Measurements from ENCODE around the gene C4orf50.

The C4orf50 gene

GRCh38 chr4:5881340-5881739 is 136.9 kb downstream of the C4orf50 start:
- H3K4me2 ChIP-seq (ENCODE audit: low read depth, low read length) = no peak overlapping the region
- H2AFZ ChIP-seq (ENCODE audit: low read length) = no peak overlapping the region
- H3K27ac ChIP-seq (ENCODE audit: low read length) = no peak overlapping the region
- H3K4me1 ChIP-seq (ENCODE audit: low read length) = no peaks in the 10 kb centered on the region
- no peaks in the 10 kb centered on the region for H3K9me3 ChIP-seq (replicated peaks; ENCODE audit: insufficient read depth, low read length)
- H3K4me3 ChIP-seq (ENCODE audit: low read length) = no peak overlapping the region
- H3K36me3 ChIP-seq (replicated peaks; ENCODE audit: insufficient read depth, low read length) = no peaks in the 10 kb centered on the region
- peak; percentile 17 for DNase-seq
- H3K27me3 ChIP-seq (replicated peaks; ENCODE audit: insufficient read depth, low read length) = peaks cover 18% of the 10 kb centered on the region; the same call in 1 of the 2 replicates
- no peak overlapping the region for H3K9ac ChIP-seq (ENCODE audit: low read length)
- no peaks in the 10 kb centered on the region for H3K9me2 ChIP-seq (replicated peaks; ENCODE audit: insufficient read depth, low read length)
- no peak for TF ChIP-seq EZH2phosphoT487 (IDR thresholded peaks at IDR 0.05; ENCODE audit: low read length)
- no peak for TF ChIP-seq EZH2 (optimal IDR thresholded peaks at IDR 0.05; ENCODE audit: low read depth, low read length)
- H3F3A ChIP-seq (ENCODE audit: insufficient read depth, low read length) = no peaks in the 10 kb centered on the region
- no peaks in the 10 kb centered on the region for H4K20me1 ChIP-seq (ENCODE audit: insufficient read depth, low read length)
- no peaks in the 10 kb centered on the region for H3K79me2 ChIP-seq (ENCODE audit: low read length)

DNA sequence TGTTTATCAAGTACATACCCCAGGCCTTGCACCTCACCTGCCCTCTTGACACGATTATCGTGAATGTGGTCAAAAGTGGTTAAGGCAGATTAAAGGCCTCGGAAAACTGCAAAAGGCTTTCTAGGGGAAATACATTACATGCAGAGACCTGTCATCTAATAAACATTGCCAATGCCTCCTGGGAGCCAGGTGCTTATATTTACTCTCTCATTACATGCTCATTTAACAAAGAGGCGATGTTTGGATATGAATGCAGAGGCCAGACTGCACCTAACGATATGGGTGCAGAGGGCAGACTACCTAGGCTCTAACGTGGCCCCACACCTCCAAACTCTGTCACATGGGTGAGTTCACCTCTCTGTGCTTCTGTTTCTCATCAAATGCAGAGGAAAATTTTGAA is 139.9 kb downstream of the C4orf50 start:
- no peak overlapping the region for H3K4me3 ChIP-seq (ENCODE audit: low read length)
- H4K20me1 ChIP-seq (ENCODE audit: insufficient read depth, low read length) = no peaks in the 10 kb centered on the region
- H2AFZ ChIP-seq (ENCODE audit: low read length) = no peak overlapping the region
- no peak overlapping the region for H3K4me2 ChIP-seq (ENCODE audit: low read depth, low read length)
- TF ChIP-seq EZH2 (optimal IDR thresholded peaks at IDR 0.05; ENCODE audit: low read depth, low read length) = no peak
- TF ChIP-seq EZH2phosphoT487 (IDR thresholded peaks at IDR 0.05; ENCODE audit: low read length) = no peak
- TF ChIP-seq, protein P1, sequence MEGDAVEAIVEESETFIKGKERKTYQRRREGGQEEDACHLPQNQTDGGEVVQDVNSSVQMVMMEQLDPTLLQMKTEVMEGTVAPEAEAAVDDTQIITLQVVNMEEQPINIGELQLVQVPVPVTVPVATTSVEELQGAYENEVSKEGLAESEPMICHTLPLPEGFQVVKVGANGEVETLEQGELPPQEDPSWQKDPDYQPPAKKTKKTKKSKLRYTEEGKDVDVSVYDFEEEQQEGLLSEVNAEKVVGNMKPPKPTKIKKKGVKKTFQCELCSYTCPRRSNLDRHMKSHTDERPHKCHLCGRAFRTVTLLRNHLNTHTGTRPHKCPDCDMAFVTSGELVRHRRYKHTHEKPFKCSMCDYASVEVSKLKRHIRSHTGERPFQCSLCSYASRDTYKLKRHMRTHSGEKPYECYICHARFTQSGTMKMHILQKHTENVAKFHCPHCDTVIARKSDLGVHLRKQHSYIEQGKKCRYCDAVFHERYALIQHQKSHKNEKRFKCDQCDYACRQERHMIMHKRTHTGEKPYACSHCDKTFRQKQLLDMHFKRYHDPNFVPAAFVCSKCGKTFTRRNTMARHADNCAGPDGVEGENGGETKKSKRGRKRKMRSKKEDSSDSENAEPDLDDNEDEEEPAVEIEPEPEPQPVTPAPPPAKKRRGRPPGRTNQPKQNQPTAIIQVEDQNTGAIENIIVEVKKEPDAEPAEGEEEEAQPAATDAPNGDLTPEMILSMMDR (IDR thresholded peaks at IDR 0.05; ENCODE audit: low read length) = no peak
- no peak overlapping the region for H3K27ac ChIP-seq (ENCODE audit: low read length)
- no peak for DNase-seq
- H3K27me3 ChIP-seq (replicated peaks; ENCODE audit: insufficient read depth, low read length) = peaks cover 22% of the 10 kb centered on the region; the same call in 1 of the 2 replicates
- H3K79me2 ChIP-seq (ENCODE audit: low read length) = no peaks in the 10 kb centered on the region
- no peaks in the 10 kb centered on the region for H3K9me3 ChIP-seq (replicated peaks; ENCODE audit: insufficient read depth, low read length)
- H3K4me1 ChIP-seq (ENCODE audit: low read length) = no peaks in the 10 kb centered on the region
- no peaks in the 10 kb centered on the region for H3K36me3 ChIP-seq (replicated peaks; ENCODE audit: insufficient read depth, low read length)
- no peak overlapping the region for H3K9ac ChIP-seq (ENCODE audit: low read length)
- H3K9me2 ChIP-seq (replicated peaks; ENCODE audit: insufficient read depth, low read length) = no peaks in the 10 kb centered on the region
- no peaks in the 10 kb centered on the region for H3F3A ChIP-seq (ENCODE audit: insufficient read depth, low read length)

DNA sequence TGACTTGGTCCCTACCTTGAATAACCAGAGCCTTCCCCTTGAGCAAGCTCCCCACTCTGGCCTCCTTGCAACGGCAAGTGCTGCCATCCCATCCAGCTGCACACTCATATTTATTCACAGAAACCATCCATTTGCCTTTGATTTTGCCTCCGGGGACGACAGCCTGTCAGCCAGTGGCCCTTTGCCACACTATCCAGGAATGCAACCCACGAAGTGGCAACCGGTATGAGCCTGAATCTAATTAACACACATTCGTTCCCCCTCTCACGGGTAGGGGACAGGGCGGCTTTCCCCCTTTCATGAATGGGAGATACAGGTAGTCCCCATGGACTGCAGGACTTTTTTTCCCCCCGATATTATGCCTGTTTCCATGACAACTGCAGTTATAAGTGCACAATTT is 140.8 kb downstream of the C4orf50 start:
- DNase-seq = no peak
- no peak for TF ChIP-seq EZH2phosphoT487 (IDR thresholded peaks at IDR 0.05; ENCODE audit: low read length)
- H3K9me2 ChIP-seq (replicated peaks; ENCODE audit: insufficient read depth, low read length) = no peaks in the 10 kb centered on the region
- H4K20me1 ChIP-seq (ENCODE audit: insufficient read depth, low read length) = no peaks in the 10 kb centered on the region
- no peak overlapping the region for H3K4me3 ChIP-seq (ENCODE audit: low read length)
- no peak overlapping the region for H3K27ac ChIP-seq (ENCODE audit: low read length)
- no peaks in the 10 kb centered on the region for H3K9me3 ChIP-seq (replicated peaks; ENCODE audit: insufficient read depth, low read length)
- no peaks in the 10 kb centered on the region for H3K79me2 ChIP-seq (ENCODE audit: low read length)
- H3K27me3 ChIP-seq (replicated peaks; ENCODE audit: insufficient read depth, low read length) = peaks cover 20% of the 10 kb centered on the region; the same call in 1 of the 2 replicates
- H2AFZ ChIP-seq (ENCODE audit: low read length) = no peak overlapping the region
- no peak overlapping the region for H3K9ac ChIP-seq (ENCODE audit: low read length)
- no peak overlapping the region for H3K4me2 ChIP-seq (ENCODE audit: low read depth, low read length)
- no peaks in the 10 kb centered on the region for H3K4me1 ChIP-seq (ENCODE audit: low read length)
- no peaks in the 10 kb centered on the region for H3K36me3 ChIP-seq (replicated peaks; ENCODE audit: insufficient read depth, low read length)
- no peaks in the 10 kb centered on the region for H3F3A ChIP-seq (ENCODE audit: insufficient read depth, low read length)

- no peaks in the 10 kb centered on the region for H3K4me1 ChIP-seq (ENCODE audit: low read length)
- H3K4me3 ChIP-seq (ENCODE audit: low read length) = no peak overlapping the region
- TF ChIP-seq EZH2phosphoT487 (IDR thresholded peaks at IDR 0.05; ENCODE audit: low read length) (no peak), EZH2 (optimal IDR thresholded peaks at IDR 0.05; ENCODE audit: low read depth, low read length) (no peak)
- TF ChIP-seq, protein P1 (IDR thresholded peaks at IDR 0.05; ENCODE audit: low read length) = no peak
- H3K27me3 ChIP-seq (replicated peaks; ENCODE audit: insufficient read depth, low read length) = peaks cover 19% of the 10 kb centered on the region; the same call in 1 of the 2 replicates
- no peaks in the 10 kb centered on the region for H3K79me2 ChIP-seq (ENCODE audit: low read length)
- H3K9ac ChIP-seq (ENCODE audit: low read length) = no peak overlapping the region
- H3F3A ChIP-seq (ENCODE audit: insufficient read depth, low read length) = no peaks in the 10 kb centered on the region
- DNase-seq = no peak
- no peaks in the 10 kb centered on the region for H3K36me3 ChIP-seq (replicated peaks; ENCODE audit: insufficient read depth, low read length)
- no peaks in the 10 kb centered on the region for H3K9me2 ChIP-seq (replicated peaks; ENCODE audit: insufficient read depth, low read length)
- no peak overlapping the region for H3K27ac ChIP-seq (ENCODE audit: low read length)
- no peak overlapping the region for H3K4me2 ChIP-seq (ENCODE audit: low read depth, low read length)
- H2AFZ ChIP-seq (ENCODE audit: low read length) = no peak overlapping the region
- H3K9me3 ChIP-seq (replicated peaks; ENCODE audit: insufficient read depth, low read length) = no peaks in the 10 kb centered on the region
- no peaks in the 10 kb centered on the region for H4K20me1 ChIP-seq (ENCODE audit: insufficient read depth, low read length)
Observed at GRCh38 chr4:5874811-5875449, 143.3 kb downstream of the C4orf50 start.
